Endodermal cell (in vitro differentiated cells): ENCODE measurements around the gene AKAP6. TPM values are rescaled to one million over a fixed set of nuclear protein-coding genes. Genes with fewer than 3 reads are reported as not detected.

Experiments
- DNase-seq: peaks from one replicate; pipeline ENCODE4 v3.0.0-alpha.2; 2017
- H3K27ac ChIP-seq: 2 replicates; pipeline ENCODE4 v1.5.1; 2013; ENCODE audit warnings: mild to moderate bottlenecking, low read depth, low read length, moderate library complexity
- H3K27me3 ChIP-seq: 2 replicates; pipeline ENCODE4 v1.6.1; 2013; ENCODE audit warnings: mild to moderate bottlenecking, low read length, moderate library complexity; ENCODE audit not compliant: insufficient read depth, control insufficient read depth, poor library complexity, severe bottlenecking
- H3K36me3 ChIP-seq: 2 replicates; pipeline ENCODE4 v1.7.0; 2013; ENCODE audit warnings: mild to moderate bottlenecking, low read length, moderate library complexity; ENCODE audit not compliant: control insufficient read depth, insufficient read depth
- H3K4me1 ChIP-seq: one replicate; pipeline ENCODE4 v1.7.0; 2013; ENCODE audit warnings: low read length; ENCODE audit not compliant: control insufficient read depth, insufficient read depth
- H3K4me3 ChIP-seq: 2 replicates; pipeline ENCODE4 v1.5.1; 2013; ENCODE audit warnings: mild to moderate bottlenecking, low read length, moderate library complexity
- H3K9ac ChIP-seq: 2 replicates; pipeline ENCODE4 v1.6.1; 2013; ENCODE audit warnings: mild to moderate bottlenecking, low read length, moderate library complexity; ENCODE audit not compliant: poor library complexity, severe bottlenecking; ENCODE audit errors: extremely low read depth
- H3K9me3 ChIP-seq: 2 replicates; pipeline ENCODE4 v1.6.1; 2013; ENCODE audit warnings: mild to moderate bottlenecking, low read length, moderate library complexity; ENCODE audit not compliant: control insufficient read depth
- H3K27ac Mint-ChIP-seq: 2 replicates; pipeline ENCODE4 v1.8.0; 2020; ENCODE audit warnings: mixed read lengths
- H3K27me3 Mint-ChIP-seq: 2 replicates; pipeline ENCODE4 v1.8.0; 2021; ENCODE audit warnings: mild to moderate bottlenecking, mixed read lengths; ENCODE audit not compliant: insufficient read depth
- H3K36me3 Mint-ChIP-seq: 2 replicates; pipeline ENCODE4 v1.8.0; 2020; ENCODE audit warnings: low read depth, mixed read lengths
- H3K4me1 Mint-ChIP-seq: 2 replicates; pipeline ENCODE4 v1.8.0; 2020; ENCODE audit warnings: mixed read lengths
- H3K4me3 Mint-ChIP-seq: 2 replicates; pipeline ENCODE4 v1.8.0; 2020; ENCODE audit warnings: mild to moderate bottlenecking, moderate library complexity, mixed read lengths
- H3K9me3 Mint-ChIP-seq: 2 replicates; pipeline ENCODE4 v1.8.0; 2020; ENCODE audit warnings: mild to moderate bottlenecking, mixed read lengths
- CTCF ChIP-seq: fragments of 200-600 bp; sonication (generic); conservative IDR thresholded peaks from 2 replicates; pipeline ENCODE4 v1.5.0; 2021; ENCODE audit warnings: antibody characterized with exemption, mild to moderate bottlenecking
- WGBS, 2 experiments: methylation state at CpG; one replicate each; pipeline versions ENCODE4 v1.1.5 to v1.1.7; 2013; ENCODE audit warnings: missing lambda C conversion rate in 2 of 2, mixed read lengths in 1 of 2; ENCODE audit not compliant: insufficient coverage in 1 of 2, insufficient read length in 1 of 2; 5-methylcytosine and 5-hydroxymethylcytosine counted together
- total RNA-seq, 2 donors: library from RNA; stranded (reverse); fragmentation: NEBNext Ultra II Directional in 1 of 2; extraction: Animal tissue kit (Norgen Biotek cat#: 25700) in 1 of 2; gene quantifications; 2 replicates in 1 of 2; 3 replicates in 1 of 2; pipeline ENCODE4 v1.2.1, GENCODE V29; 2021

The AKAP6 gene
- total RNA-seq, 2 donors from 2014 or later, result 4.3 to 5.0 TPM

- Histone ChIP-seq H3K27ac (no peak overlapping the region), H3K36me3 (no peaks in the 10 kb centered on the region), H3K27me3 (no peaks in the 10 kb centered on the region), H3K9ac (no peak overlapping the region), H3K9me3 (no peaks in the 10 kb centered on the region), H3K4me3 (no peak overlapping the region), H3K4me1 (no peaks in the 10 kb centered on the region)
- Mint-ChIP-seq H3K9me3 (no peaks in the 10 kb centered on the region), H3K27me3 (no peaks in the 10 kb centered on the region), H3K36me3 (no peaks in the 10 kb centered on the region), H3K4me1 (peaks cover 9% of the 10 kb centered on the region), H3K27ac (no peak overlapping the region), H3K4me3 (no peak overlapping the region)
- no peak for DNase-seq
- TF ChIP-seq CTCF, result no peak
- 92 to 97% methylated on average over 4 to 5 of the region's 5 CpGs for WGBS, 2 experiments
These were observed 494.6 kb downstream of the AKAP6 start for GRCh38 chr14:32823706-32824105.

- 82 to 100% methylated on average over 2 to 3 of the region's 3 CpGs for WGBS, 2 experiments
- H3K36me3 Mint-ChIP-seq, result no peaks in the 10 kb centered on the region
- H3K27ac Mint-ChIP-seq, result no peak overlapping the region
- Histone ChIP-seq H3K27ac (no peak overlapping the region), H3K9ac (no peak overlapping the region), H3K36me3 (no peaks in the 10 kb centered on the region), H3K9me3 (no peaks in the 10 kb centered on the region), H3K4me1 (no peaks in the 10 kb centered on the region), H3K27me3 (no peaks in the 10 kb centered on the region), H3K4me3 (no peak overlapping the region)
- H3K4me1 Mint-ChIP-seq, result peaks cover 9% of the 10 kb centered on the region
- H3K9me3 Mint-ChIP-seq, result no peaks in the 10 kb centered on the region
- H3K4me3 Mint-ChIP-seq, result no peak overlapping the region
- DNase-seq, result no peak
- no peak for TF ChIP-seq CTCF
- H3K27me3 Mint-ChIP-seq, result no peaks in the 10 kb centered on the region
These were observed 495.1 kb downstream of the AKAP6 start for GRCh38 chr14:32824195-32824594.

- Histone ChIP-seq H3K9me3 (no peaks in the 10 kb centered on the region), H3K9ac (no peak overlapping the region), H3K4me1 (no peaks in the 10 kb centered on the region), H3K36me3 (no peaks in the 10 kb centered on the region), H3K27ac (no peak overlapping the region), H3K4me3 (no peak overlapping the region), H3K27me3 (no peaks in the 10 kb centered on the region)
- no peak overlapping the region for H3K4me3 Mint-ChIP-seq
- H3K27me3 Mint-ChIP-seq, result no peaks in the 10 kb centered on the region
- no peak for TF ChIP-seq CTCF
- no peaks in the 10 kb centered on the region for H3K9me3 Mint-ChIP-seq
- 80 to 93% methylated on average over 2 to 4 of the region's 4 CpGs for WGBS, 2 experiments
- H3K27ac Mint-ChIP-seq, result no peak overlapping the region
- no peak for DNase-seq
- peaks cover 9% of the 10 kb centered on the region for H3K4me1 Mint-ChIP-seq
- no peaks in the 10 kb centered on the region for H3K36me3 Mint-ChIP-seq
These were observed 496.0 kb downstream of the AKAP6 start for GRCh38 chr14:32825058-32825457.
